ENCODE results near the gene GSC.
"Not testable (repeated sequence)": the region's sequence is repeated elsewhere in the genome, so short reads cannot be mapped to it uniquely, and the experiment has no call there.

Gene GSC

DNA sequence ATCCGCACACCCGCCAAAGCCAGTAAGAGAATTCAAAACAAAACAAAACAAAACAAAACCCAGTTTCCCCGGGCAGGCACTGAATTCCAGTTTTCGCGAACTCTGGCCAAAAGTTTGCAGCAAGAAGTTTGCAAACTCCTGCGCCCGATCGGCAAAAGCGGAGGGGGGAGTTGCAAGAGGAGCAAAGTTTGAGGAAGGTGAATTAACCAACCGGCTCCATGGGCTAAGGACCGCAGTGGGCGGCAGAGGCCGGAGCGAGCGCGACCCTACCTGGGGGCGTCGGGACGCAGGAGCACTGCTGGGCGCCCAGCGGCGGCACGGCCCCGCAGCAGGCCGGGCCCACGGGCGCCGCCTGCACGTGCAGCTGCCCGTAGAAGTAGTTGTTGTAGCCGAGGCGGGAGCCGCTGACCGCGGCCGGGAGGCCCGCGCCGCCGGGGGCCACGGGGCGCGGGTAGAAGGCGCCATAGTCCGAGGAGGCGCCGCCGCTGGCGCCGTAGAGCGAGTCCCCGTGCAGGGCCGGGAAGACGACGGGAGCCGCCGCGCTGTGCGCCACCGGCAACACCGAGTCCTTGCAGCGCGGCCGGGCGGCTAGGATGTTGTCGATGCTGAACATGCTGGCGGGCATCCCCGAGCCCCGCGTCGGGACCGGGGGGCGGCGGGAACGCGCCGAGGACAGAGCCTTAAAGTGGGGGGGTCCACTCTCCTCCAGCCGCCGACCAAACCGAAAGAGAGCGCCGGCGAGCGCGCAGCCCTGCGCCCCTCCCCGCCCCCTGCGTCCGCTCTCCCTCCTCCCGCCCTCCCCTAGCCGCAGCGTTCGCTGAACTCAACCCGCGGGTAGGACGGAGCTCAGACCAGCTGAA, at the start of gene GSC:
Gene GSC, minus strand, starts transcription at position 723 of the 860 bp plus-strand sequence. Its CDS starts 98 bp downstream, at position 625.
- H3K27me3 Mint-ChIP-seq: peaks cover 91% of the 10 kb centered on the region
- ATAC-seq (replicated peaks; ENCODE audit: extremely low read depth, poor library complexity, severe bottlenecking) (no peak), DNase-seq (ENCODE audit: low spot score in 2 of 2) (no peak)
- peaks cover 5% of the 10 kb centered on the region for H3K4me1 Mint-ChIP-seq
- peak within 1 kb of the TSS; percentile 75 for H3K4me3 Mint-ChIP-seq
- H3K9me3 Mint-ChIP-seq: no peaks in the 10 kb centered on the region
- no peak within 1 kb of the TSS for H3K27ac Mint-ChIP-seq (ENCODE audit: low read depth)
- peaks cover 2% of the 10 kb centered on the region for H3K36me3 Mint-ChIP-seq (ENCODE audit: insufficient read depth)

- ATAC-seq (replicated peaks; ENCODE audit: extremely low read depth, poor library complexity, severe bottlenecking): no peak
- peaks cover 3% of the 10 kb centered on the region for H3K36me3 Mint-ChIP-seq (ENCODE audit: insufficient read depth)
- no peak for DNase-seq (ENCODE audit: low spot score in 2 of 2)
- H3K4me3 Mint-ChIP-seq: no peak overlapping the region
- H3K27me3 Mint-ChIP-seq: peaks cover 41% of the 10 kb centered on the region
- no peaks in the 10 kb centered on the region for H3K4me1 Mint-ChIP-seq
- no peak overlapping the region for H3K27ac Mint-ChIP-seq (ENCODE audit: low read depth)
- H3K9me3 Mint-ChIP-seq: peaks cover 5% of the 10 kb centered on the region
Observed at GRCh38 chr14:94819531-94819930, 49.6 kb upstream of the GSC start.

DNA sequence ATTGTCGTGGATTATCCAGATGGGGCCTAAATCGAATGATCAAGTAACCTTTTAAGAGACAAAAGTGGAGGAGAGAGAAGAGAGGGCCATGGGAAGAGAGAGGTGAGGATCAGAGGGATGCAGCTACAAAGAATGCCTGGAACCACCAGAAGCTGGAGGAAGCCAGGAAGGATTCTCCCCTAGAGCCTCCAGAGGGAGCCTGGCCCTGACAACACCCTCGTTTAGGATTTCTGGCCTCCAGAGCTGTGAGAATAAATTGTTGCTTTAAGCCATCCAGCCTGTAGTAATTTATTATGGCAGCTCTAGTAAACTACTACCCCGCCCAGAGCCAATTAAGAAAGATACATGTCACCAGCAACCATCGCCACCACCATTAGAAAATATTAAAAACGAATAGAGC, 46.2 kb upstream of the GSC start:
- Mint-ChIP-seq H3K27ac (ENCODE audit: low read depth) (no peak overlapping the region), H3K9me3 (no peaks in the 10 kb centered on the region), H3K36me3 (ENCODE audit: insufficient read depth) (peaks cover 1% of the 10 kb centered on the region), H3K27me3 (peaks cover 31% of the 10 kb centered on the region), H3K4me3 (no peak overlapping the region), H3K4me1 (no peaks in the 10 kb centered on the region)
- ATAC-seq (replicated peaks; ENCODE audit: extremely low read depth, poor library complexity, severe bottlenecking) (no peak), DNase-seq (ENCODE audit: low spot score in 2 of 2) (no peak)

GRCh38 chr14:94805680-94806288, 35.9 kb upstream of the GSC start:
- ATAC-seq (replicated peaks; ENCODE audit: extremely low read depth, poor library complexity, severe bottlenecking): no peak
- H3K4me3 Mint-ChIP-seq: no peak overlapping the region
- H3K4me1 Mint-ChIP-seq: no peaks in the 10 kb centered on the region
- no peak overlapping the region for H3K27ac Mint-ChIP-seq (ENCODE audit: low read depth)
- peaks cover 15% of the 10 kb centered on the region for H3K27me3 Mint-ChIP-seq
- DNase-seq (ENCODE audit: low spot score in 2 of 2): no peak
- H3K9me3 Mint-ChIP-seq: no peaks in the 10 kb centered on the region
- H3K36me3 Mint-ChIP-seq (ENCODE audit: insufficient read depth): no peaks in the 10 kb centered on the region

- no peaks in the 10 kb centered on the region for H3K9me3 Mint-ChIP-seq
- ATAC-seq (replicated peaks; ENCODE audit: extremely low read depth, poor library complexity, severe bottlenecking) (no peak), DNase-seq (ENCODE audit: low spot score in 2 of 2) (no peak)
- H3K4me3 Mint-ChIP-seq: no peak overlapping the region
- H3K27me3 Mint-ChIP-seq: peaks cover 29% of the 10 kb centered on the region
- H3K27ac Mint-ChIP-seq (ENCODE audit: low read depth): no peak overlapping the region
- H3K36me3 Mint-ChIP-seq (ENCODE audit: insufficient read depth): no peaks in the 10 kb centered on the region
- no peaks in the 10 kb centered on the region for H3K4me1 Mint-ChIP-seq
Observed at GRCh38 chr14:94801225-94801624, 31.3 kb upstream of the GSC start.

DNA sequence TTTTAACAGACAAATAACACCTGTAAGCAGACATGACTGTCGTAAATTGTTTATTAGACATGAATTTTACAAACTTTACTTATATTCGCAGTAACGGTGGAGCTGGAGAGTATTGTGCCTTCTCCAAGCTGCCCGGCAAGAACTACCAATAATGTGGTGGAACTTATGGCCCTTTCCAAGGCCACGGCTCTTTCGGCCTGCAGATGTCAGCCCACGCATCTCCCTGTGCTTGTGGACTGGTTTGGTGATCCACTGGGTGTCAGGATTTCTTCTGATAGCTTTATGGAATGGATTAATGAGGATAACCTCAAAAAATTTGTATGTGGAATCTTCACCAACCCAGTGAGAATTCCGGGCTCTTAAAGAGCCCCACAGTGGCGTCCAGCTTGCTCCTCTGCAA, 30.9 kb upstream of the GSC start:
- peaks cover 29% of the 10 kb centered on the region for H3K27me3 Mint-ChIP-seq
- not testable (repeated sequence) for H3K36me3 Mint-ChIP-seq (ENCODE audit: insufficient read depth); H3K4me3 Mint-ChIP-seq; H3K4me1 Mint-ChIP-seq; DNase-seq (ENCODE audit: low spot score in 2 of 2); H3K27ac Mint-ChIP-seq (ENCODE audit: low read depth); ATAC-seq (replicated peaks; ENCODE audit: extremely low read depth, poor library complexity, severe bottlenecking); H3K9me3 Mint-ChIP-seq

GRCh38 chr14:94797887-94798286, 28.0 kb upstream of the GSC start:
- no peak for DNase-seq (ENCODE audit: low spot score in 2 of 2)
- Mint-ChIP-seq H3K4me3 (no peak overlapping the region), H3K27me3 (peaks cover 57% of the 10 kb centered on the region), H3K4me1 (no peaks in the 10 kb centered on the region), H3K27ac (ENCODE audit: low read depth) (no peak overlapping the region), H3K9me3 (no peaks in the 10 kb centered on the region), H3K36me3 (ENCODE audit: insufficient read depth) (peaks cover 5% of the 10 kb centered on the region)
- ATAC-seq (replicated peaks; ENCODE audit: extremely low read depth, poor library complexity, severe bottlenecking): no peak

DNA sequence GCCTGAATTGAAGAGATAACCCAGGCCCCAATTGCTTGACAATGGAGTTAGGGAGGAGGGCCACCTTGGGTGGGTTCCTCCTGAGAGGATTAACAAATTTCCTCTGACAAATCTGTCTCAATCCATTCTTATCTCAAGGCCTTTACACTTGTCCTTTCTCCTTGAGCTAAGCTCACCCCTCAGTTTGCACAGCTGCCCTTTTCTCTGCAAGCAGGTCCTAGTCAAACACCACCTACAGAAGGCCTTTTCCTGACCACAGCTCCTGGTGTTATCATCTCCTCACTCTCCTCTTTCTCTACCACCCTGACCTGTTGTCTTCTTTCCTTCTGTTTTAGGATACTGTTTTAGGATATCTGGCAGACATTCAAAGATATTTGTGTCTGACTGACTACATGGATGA, 26.4 kb upstream of the GSC start:
- Mint-ChIP-seq H3K4me3 (no peak overlapping the region), H3K27ac (ENCODE audit: low read depth) (no peak overlapping the region), H3K4me1 (no peaks in the 10 kb centered on the region), H3K36me3 (ENCODE audit: insufficient read depth) (peaks cover 5% of the 10 kb centered on the region), H3K27me3 (peaks cover 65% of the 10 kb centered on the region), H3K9me3 (no peaks in the 10 kb centered on the region)
- ATAC-seq (replicated peaks; ENCODE audit: extremely low read depth, poor library complexity, severe bottlenecking): no peak
- DNase-seq (ENCODE audit: low spot score in 2 of 2): no peak

GRCh38 chr14:94795372-94795771, 25.5 kb upstream of the GSC start:
- no peak overlapping the region for H3K4me3 Mint-ChIP-seq
- no peak for DNase-seq (ENCODE audit: low spot score in 2 of 2)
- H3K4me1 Mint-ChIP-seq: no peaks in the 10 kb centered on the region
- H3K27ac Mint-ChIP-seq (ENCODE audit: low read depth): no peak overlapping the region
- H3K27me3 Mint-ChIP-seq: peaks cover 57% of the 10 kb centered on the region
- peaks cover 5% of the 10 kb centered on the region for H3K36me3 Mint-ChIP-seq (ENCODE audit: insufficient read depth)
- peaks cover 5% of the 10 kb centered on the region for H3K9me3 Mint-ChIP-seq
- no peak for ATAC-seq (replicated peaks; ENCODE audit: extremely low read depth, poor library complexity, severe bottlenecking)

GRCh38 chr14:94793901-94794300, 24.0 kb upstream of the GSC start:
- H3K4me3 Mint-ChIP-seq: no peak overlapping the region
- peaks cover 5% of the 10 kb centered on the region for H3K36me3 Mint-ChIP-seq (ENCODE audit: insufficient read depth)
- no peaks in the 10 kb centered on the region for H3K4me1 Mint-ChIP-seq
- H3K27ac Mint-ChIP-seq (ENCODE audit: low read depth): no peak overlapping the region
- H3K9me3 Mint-ChIP-seq: peaks cover 5% of the 10 kb centered on the region
- ATAC-seq (replicated peaks; ENCODE audit: extremely low read depth, poor library complexity, severe bottlenecking): no peak
- no peak for DNase-seq (ENCODE audit: low spot score in 2 of 2)
- peaks cover 50% of the 10 kb centered on the region for H3K27me3 Mint-ChIP-seq

GRCh38 chr14:94787655-94788054, 17.7 kb upstream of the GSC start:
- no peak overlapping the region for H3K27ac Mint-ChIP-seq (ENCODE audit: low read depth)
- H3K27me3 Mint-ChIP-seq: peaks cover 33% of the 10 kb centered on the region
- H3K36me3 Mint-ChIP-seq (ENCODE audit: insufficient read depth): no peaks in the 10 kb centered on the region
- H3K4me3 Mint-ChIP-seq: no peak overlapping the region
- ATAC-seq (replicated peaks; ENCODE audit: extremely low read depth, poor library complexity, severe bottlenecking): no peak
- peaks cover 5% of the 10 kb centered on the region for H3K9me3 Mint-ChIP-seq
- DNase-seq (ENCODE audit: low spot score in 2 of 2): no peak
- H3K4me1 Mint-ChIP-seq: no peaks in the 10 kb centered on the region

GRCh38 chr14:94787092-94787491, 17.2 kb upstream of the GSC start:
- Mint-ChIP-seq H3K4me3 (no peak overlapping the region), H3K4me1 (no peaks in the 10 kb centered on the region), H3K27ac (ENCODE audit: low read depth) (no peak overlapping the region), H3K36me3 (ENCODE audit: insufficient read depth) (no peaks in the 10 kb centered on the region), H3K9me3 (peaks cover 5% of the 10 kb centered on the region), H3K27me3 (peaks cover 31% of the 10 kb centered on the region)
- ATAC-seq (replicated peaks; ENCODE audit: extremely low read depth, poor library complexity, severe bottlenecking) (no peak), DNase-seq (ENCODE audit: low spot score in 2 of 2) (no peak)
